ENCODE results near the gene SERBP1. TPM values are rescaled to one million over a fixed set of nuclear protein-coding genes. Genes with fewer than 3 reads are reported as not detected.

Gene SERBP1
- total RNA-seq, 1 donor from 2014 or later, result 619 TPM

Other genes with a start within 250 kb of the SERBP1 start
- 138 and 146 TPM in 2 replicates for gene IL12RB2, start 122.5 kb downstream of the SERBP1 start, total RNA-seq